GM21360 (cell line): ENCODE data around the gene ASB1.
"Not testable (repeated sequence)": the region's sequence is repeated elsewhere in the genome, so short reads cannot be mapped to it uniquely, and the experiment has no call there.

Source experiments
- ATAC-seq: cut with Tn5 transposase; IDR thresholded peaks from one replicate; pipeline ENCODE4 v1.9.1; 2021; ENCODE audit warnings: mild to moderate bottlenecking, moderate library complexity; ENCODE audit not compliant: unreplicated experiment

The ASB1 gene

GRCh38 chr2:238403632-238404405, 22.9 kb upstream of the ASB1 start:
- ATAC-seq: no peak

GRCh38 chr2:238404406-238405216, 22.1 kb upstream of the ASB1 start:
- ATAC-seq: no peak

GRCh38 chr2:238405217-238405555, 21.5 kb upstream of the ASB1 start:
- not testable (repeated sequence) for ATAC-seq

GRCh38 chr2:238406221-238406997, 20.3 kb upstream of the ASB1 start:
- no peak for ATAC-seq

- no peak for ATAC-seq
These were observed 19.8 kb upstream of the ASB1 start for GRCh38 chr2:238406998-238407285.

GRCh38 chr2:238407566-238407965, 19.2 kb upstream of the ASB1 start:
- ATAC-seq: no peak

- ATAC-seq: no peak
These were observed 17.9 kb upstream of the ASB1 start for GRCh38 chr2:238408615-238409340.

GRCh38 chr2:238409341-238410199, 17.2 kb upstream of the ASB1 start:
- no peak for ATAC-seq

- ATAC-seq: no peak
These were observed 14.5 kb upstream of the ASB1 start for GRCh38 chr2:238412067-238412767.

GRCh38 chr2:238413368-238413767, 13.4 kb upstream of the ASB1 start:
- no peak for ATAC-seq

GRCh38 chr2:238415036-238415764, 11.5 kb upstream of the ASB1 start:
- no peak for ATAC-seq

GRCh38 chr2:238415893-238416292, 10.8 kb upstream of the ASB1 start:
- ATAC-seq: no peak

- no peak for ATAC-seq
These were observed 8.3 kb upstream of the ASB1 start for GRCh38 chr2:238418196-238418998.

- ATAC-seq: no peak
These were observed 7.7 kb upstream of the ASB1 start for GRCh38 chr2:238418999-238419546.

- no peak for ATAC-seq
These were observed 6.3 kb upstream of the ASB1 start for GRCh38 chr2:238420442-238420841.

GRCh38 chr2:238420878-238421694, 5.6 kb upstream of the ASB1 start:
- no peak for ATAC-seq

GRCh38 chr2:238421695-238422035, 5.1 kb upstream of the ASB1 start:
- ATAC-seq: no peak
